ENCODE data around the gene GRIN3B.

Gene GRIN3B

DNA sequence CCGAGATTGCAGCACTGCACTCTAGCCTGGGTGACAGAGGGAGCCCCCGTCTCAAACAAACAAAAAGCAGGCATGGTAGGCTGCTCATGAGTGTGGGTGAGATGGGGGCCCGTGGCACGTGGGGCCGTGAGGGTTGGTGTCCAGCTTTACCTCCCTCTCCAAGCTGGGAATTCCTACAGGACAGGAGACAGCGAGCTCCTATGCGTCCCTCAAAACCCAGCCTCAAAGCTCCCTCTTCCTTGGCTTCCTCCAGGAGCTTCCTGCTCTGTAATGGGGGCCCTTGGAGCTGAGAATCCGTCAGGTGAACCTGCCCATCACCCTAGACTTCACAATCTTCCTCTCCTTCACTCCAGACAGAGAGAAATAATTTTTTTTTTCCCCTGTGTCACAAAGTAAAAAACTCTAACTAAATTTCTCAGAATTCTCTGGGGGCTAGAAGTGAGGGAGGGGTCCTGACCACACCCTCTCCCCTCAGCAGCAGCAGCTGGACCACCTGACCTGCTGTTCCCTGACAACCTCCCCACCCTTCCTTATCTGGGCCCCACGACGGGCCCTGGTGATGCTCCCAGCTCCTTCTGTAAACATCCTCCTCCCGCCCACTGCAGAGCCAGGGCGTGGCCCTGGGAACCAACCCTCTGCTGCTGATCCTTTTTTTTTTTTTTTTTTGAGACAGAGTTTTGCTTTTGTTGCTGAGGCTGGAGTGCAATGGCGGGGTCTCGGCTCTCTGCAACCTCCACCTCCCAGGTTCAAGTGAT is 38.2 kb upstream of the GRIN3B start:
- peaks cover 2% of the 10 kb centered on the region for H3K36me3 Mint-ChIP-seq
- H3K27ac Mint-ChIP-seq = no peak overlapping the region
- peaks cover 2% of the 10 kb centered on the region for H3K4me1 Mint-ChIP-seq (ENCODE audit: low read depth)
- H3K27me3 Mint-ChIP-seq = no peaks in the 10 kb centered on the region
- no peak overlapping the region for H3K4me3 Mint-ChIP-seq
- no peaks in the 10 kb centered on the region for H3K9me3 Mint-ChIP-seq (ENCODE audit: low read depth)

DNA sequence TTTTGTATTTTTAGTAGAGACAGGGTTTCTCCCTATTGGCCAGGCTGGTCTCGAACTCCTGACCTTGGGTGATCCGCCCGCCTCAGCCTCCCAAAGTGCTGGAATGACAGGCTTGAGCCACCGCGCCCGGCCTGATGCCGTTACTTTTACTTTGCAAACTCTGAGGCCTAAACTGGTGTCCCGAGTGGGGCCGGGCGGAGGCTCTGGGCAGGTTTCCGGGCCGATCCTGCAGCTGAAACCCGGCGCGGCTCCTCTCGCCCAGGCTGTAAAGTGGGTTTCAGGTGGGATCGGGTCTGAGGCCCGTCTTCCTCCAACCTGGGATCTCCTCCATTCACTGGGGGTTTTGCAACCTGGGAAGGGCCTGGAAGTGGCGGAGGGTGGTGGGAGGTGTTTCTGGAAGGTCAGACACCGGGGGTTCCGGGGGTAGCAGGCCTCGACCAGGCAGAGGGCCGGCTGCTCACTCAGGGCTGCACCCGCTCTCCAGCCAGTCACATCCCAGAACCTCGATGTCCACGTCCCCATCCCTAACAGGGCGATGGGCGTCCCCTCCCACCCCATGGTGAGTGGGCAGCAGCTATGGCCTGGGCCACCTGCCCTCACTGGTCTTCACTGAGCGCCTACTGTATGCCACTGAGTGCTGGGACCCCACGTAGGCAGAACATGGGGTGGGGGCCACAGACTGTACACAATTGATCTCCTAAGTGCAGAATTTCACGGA is 37.4 kb upstream of the GRIN3B start:
- Mint-ChIP-seq H3K4me3 (no peak overlapping the region), H3K4me1 (ENCODE audit: low read depth) (peaks cover 2% of the 10 kb centered on the region), H3K9me3 (ENCODE audit: low read depth) (no peaks in the 10 kb centered on the region), H3K36me3 (peaks cover 2% of the 10 kb centered on the region), H3K27ac (no peak overlapping the region), H3K27me3 (no peaks in the 10 kb centered on the region)

DNA sequence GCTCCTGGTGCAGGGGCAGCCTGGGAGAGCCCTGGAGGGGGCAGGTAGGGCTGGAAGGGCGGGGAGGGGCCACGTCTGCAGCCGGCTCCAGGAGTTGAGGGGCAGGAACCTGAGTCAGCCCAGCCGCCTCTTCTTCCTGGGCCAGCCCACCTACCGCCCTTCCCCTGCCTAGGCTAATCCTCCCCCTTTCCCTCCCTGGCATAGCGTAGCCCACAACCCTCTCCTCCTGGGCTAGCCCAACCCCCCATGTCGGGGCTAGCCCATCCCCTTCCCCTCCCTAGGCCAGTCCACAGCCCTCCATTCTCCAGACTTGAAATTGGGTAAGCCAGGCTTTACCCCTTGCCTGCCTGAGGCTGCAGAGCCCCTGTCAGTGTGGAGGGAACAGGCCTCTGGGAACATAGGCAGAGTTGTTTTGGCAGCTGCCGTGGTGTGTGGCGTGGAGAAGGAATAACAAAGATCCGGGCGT is 36.7 kb upstream of the GRIN3B start:
- no peaks in the 10 kb centered on the region for H3K27me3 Mint-ChIP-seq
- peaks cover 2% of the 10 kb centered on the region for H3K4me1 Mint-ChIP-seq (ENCODE audit: low read depth)
- peaks cover 2% of the 10 kb centered on the region for H3K36me3 Mint-ChIP-seq
- H3K4me3 Mint-ChIP-seq = no peak overlapping the region
- H3K27ac Mint-ChIP-seq = no peak overlapping the region
- no peaks in the 10 kb centered on the region for H3K9me3 Mint-ChIP-seq (ENCODE audit: low read depth)

DNA sequence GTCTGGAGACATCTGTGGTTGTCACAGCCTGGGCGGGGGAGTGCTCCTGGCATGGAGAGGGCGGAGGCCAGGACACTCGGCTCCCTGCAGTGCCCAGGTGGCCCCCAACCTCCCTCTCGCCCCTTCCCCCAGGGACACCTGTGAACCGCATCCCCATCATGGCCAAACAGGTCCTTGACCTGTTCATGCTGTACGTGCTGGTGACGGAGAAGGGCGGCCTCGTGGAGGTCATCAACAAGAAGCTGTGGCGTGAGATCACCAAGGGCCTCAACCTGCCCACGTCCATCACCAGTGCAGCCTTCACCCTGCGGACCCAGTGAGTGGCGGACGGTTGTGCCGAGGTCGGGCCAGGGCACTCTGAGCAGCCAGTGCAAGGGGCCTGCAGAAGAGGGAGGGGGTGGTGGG is 36.1 kb upstream of the GRIN3B start:
- no peaks in the 10 kb centered on the region for H3K4me1 Mint-ChIP-seq (ENCODE audit: low read depth)
- H3K27me3 Mint-ChIP-seq = no peaks in the 10 kb centered on the region
- no peak overlapping the region for H3K4me3 Mint-ChIP-seq
- peaks cover 2% of the 10 kb centered on the region for H3K36me3 Mint-ChIP-seq
- no peaks in the 10 kb centered on the region for H3K9me3 Mint-ChIP-seq (ENCODE audit: low read depth)
- no peak overlapping the region for H3K27ac Mint-ChIP-seq

DNA sequence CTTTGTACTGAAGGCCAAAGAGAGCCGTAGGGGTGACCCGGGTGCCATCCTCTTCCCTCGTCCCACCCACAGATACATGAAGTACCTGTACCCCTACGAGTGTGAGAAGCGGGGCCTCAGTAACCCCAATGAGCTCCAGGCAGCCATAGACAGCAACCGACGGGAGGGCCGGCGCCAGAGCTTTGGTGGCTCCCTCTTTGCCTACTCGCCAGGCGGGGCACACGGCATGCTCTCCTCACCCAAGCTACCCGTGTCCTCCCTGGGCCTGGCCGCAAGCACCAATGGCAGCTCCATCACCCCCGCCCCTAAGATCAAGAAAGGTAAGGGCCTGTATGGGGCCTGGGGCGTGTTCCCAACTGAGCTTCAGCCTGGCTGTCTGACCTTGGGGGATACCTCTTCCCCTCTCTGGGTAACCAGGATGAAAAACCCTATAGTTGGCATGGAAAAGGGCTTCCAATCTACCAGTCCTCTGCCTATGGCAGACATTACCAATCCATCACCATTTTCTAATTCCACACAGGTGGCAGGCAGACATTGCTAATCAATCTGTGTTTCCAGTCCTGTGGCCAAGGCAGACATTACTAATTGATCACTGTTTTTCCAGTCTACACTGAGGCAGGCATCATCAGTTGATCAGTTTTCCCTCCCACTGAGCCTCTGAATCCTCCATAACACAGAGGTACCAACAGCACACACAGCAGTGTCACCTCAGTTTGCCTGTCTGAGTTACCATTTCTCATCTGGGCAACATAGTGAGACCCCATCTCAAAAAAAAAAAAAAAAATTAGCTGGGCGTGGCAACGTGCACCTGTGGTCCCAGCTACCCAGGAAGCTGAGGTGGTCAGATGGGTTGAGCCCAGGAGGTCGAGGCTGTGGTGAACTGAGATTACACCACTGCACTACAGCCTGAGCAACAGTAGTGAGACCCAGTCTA is 35.2 kb upstream of the GRIN3B start:
- no peaks in the 10 kb centered on the region for H3K4me1 Mint-ChIP-seq (ENCODE audit: low read depth)
- H3K27ac Mint-ChIP-seq = no peak overlapping the region
- H3K36me3 Mint-ChIP-seq = peaks cover 2% of the 10 kb centered on the region
- H3K27me3 Mint-ChIP-seq = no peaks in the 10 kb centered on the region
- no peaks in the 10 kb centered on the region for H3K9me3 Mint-ChIP-seq (ENCODE audit: low read depth)
- no peak overlapping the region for H3K4me3 Mint-ChIP-seq

DNA sequence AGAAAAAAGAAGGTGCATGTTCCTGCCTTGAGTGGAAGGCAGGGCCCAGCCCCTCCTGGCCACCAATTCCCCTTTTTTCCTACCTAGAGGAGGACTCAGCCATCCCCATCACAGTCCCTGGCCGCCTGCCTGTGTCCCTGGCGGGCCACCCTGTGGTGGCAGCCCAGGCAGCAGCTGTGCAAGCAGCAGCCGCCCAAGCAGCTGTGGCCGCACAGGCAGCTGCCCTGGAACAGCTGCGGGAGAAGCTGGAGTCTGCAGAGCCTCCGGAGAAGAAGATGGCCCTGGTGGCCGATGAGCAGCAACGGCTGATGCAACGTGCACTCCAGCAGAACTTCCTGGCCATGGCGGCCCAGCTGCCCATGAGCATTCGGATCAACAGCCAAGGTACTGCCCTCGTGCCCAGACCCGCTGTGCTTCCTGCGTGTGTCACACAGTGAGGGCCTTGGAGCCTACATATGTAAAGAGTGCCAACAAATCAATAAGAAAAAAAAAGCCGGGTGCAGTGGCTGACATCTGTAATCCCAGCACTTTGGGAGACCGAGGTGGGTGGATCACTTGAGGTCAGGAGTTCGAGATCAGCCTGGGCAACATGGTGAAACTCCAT is 33.6 kb upstream of the GRIN3B start:
- H3K4me3 Mint-ChIP-seq = no peak overlapping the region
- peaks cover 7% of the 10 kb centered on the region for H3K36me3 Mint-ChIP-seq
- no peaks in the 10 kb centered on the region for H3K27me3 Mint-ChIP-seq
- no peaks in the 10 kb centered on the region for H3K4me1 Mint-ChIP-seq (ENCODE audit: low read depth)
- peaks cover 5% of the 10 kb centered on the region for H3K9me3 Mint-ChIP-seq (ENCODE audit: low read depth)
- no peak overlapping the region for H3K27ac Mint-ChIP-seq

DNA sequence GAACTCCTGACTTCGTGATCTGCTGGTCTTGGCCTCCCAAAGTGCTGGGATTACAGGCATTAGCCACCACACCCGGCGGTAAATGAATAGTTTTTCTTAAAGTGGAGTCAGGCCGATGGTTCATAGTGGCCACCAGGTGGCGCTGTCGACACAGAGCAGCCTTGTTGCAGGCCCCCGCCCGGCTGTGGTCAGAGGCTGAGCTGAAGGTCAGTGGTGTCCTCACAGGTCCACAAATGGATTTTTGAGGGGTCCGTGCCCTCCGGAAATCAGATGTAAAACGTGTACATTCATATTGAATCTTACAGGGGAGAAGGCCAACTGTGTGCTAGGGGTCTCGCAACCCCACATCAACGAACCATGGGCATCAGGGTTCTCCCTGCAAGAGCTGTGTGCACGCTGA is 29.5 kb upstream of the GRIN3B start:
- Mint-ChIP-seq H3K9me3 (ENCODE audit: low read depth) (peaks cover 5% of the 10 kb centered on the region), H3K4me1 (ENCODE audit: low read depth) (no peaks in the 10 kb centered on the region), H3K27ac (peak overlapping the region; percentile 50)

DNA sequence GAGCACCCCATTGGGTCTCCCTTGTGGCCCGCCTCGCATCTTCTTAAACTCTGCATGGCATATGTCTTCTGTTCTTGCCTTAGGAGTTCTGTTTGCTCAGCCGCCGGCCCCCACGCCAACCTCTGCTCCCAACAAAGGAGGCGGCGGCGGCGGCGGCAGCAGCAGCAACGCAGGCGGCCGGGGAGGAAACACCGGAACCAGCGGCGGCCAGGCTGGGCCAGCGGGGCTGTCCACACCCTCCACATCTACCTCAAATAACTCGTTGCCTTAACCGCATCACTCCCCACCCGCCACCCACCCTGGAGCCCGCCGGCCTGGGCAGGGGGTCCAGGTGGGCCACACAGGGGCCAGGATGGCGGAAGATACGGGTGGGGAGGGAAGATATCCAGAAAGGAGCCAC is 28.4 kb upstream of the GRIN3B start:
- peaks cover 7% of the 10 kb centered on the region for H3K36me3 Mint-ChIP-seq
- H3K4me3 Mint-ChIP-seq = no peak overlapping the region
- H3K9me3 Mint-ChIP-seq (ENCODE audit: low read depth) = peaks cover 5% of the 10 kb centered on the region
- no peak overlapping the region for H3K27ac Mint-ChIP-seq
- no peaks in the 10 kb centered on the region for H3K4me1 Mint-ChIP-seq (ENCODE audit: low read depth)
- H3K27me3 Mint-ChIP-seq = no peaks in the 10 kb centered on the region

More for the DNA sequence above, 29.5 kb upstream of the GRIN3B start:
- H3K27me3 Mint-ChIP-seq = no peaks in the 10 kb centered on the region
- peaks cover 7% of the 10 kb centered on the region for H3K36me3 Mint-ChIP-seq
- no peak overlapping the region for H3K4me3 Mint-ChIP-seq

DNA sequence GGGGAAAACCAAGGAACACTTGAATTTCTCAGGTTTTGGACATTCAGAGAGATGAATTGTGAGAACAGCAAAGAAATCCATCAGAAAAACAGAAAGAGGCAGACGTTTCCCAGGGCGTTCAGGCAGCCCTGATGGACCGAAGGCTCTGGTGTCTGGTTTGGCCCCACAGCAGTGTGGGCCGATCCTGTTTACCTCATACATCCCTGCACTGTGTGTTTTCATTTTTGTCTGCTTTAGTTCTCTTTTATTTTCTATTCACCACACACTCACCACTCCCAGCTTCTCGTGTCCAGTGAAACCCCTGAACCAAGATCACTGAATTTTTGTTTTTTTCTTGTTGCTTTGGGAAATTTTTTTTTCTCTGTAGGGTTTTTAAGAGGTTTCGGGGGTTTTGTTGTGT is 27.9 kb upstream of the GRIN3B start:
- Mint-ChIP-seq H3K4me3 (no peak overlapping the region), H3K27ac (no peak overlapping the region), H3K36me3 (peaks cover 7% of the 10 kb centered on the region), H3K9me3 (ENCODE audit: low read depth) (peaks cover 5% of the 10 kb centered on the region), H3K4me1 (ENCODE audit: low read depth) (no peaks in the 10 kb centered on the region), H3K27me3 (no peaks in the 10 kb centered on the region)

DNA sequence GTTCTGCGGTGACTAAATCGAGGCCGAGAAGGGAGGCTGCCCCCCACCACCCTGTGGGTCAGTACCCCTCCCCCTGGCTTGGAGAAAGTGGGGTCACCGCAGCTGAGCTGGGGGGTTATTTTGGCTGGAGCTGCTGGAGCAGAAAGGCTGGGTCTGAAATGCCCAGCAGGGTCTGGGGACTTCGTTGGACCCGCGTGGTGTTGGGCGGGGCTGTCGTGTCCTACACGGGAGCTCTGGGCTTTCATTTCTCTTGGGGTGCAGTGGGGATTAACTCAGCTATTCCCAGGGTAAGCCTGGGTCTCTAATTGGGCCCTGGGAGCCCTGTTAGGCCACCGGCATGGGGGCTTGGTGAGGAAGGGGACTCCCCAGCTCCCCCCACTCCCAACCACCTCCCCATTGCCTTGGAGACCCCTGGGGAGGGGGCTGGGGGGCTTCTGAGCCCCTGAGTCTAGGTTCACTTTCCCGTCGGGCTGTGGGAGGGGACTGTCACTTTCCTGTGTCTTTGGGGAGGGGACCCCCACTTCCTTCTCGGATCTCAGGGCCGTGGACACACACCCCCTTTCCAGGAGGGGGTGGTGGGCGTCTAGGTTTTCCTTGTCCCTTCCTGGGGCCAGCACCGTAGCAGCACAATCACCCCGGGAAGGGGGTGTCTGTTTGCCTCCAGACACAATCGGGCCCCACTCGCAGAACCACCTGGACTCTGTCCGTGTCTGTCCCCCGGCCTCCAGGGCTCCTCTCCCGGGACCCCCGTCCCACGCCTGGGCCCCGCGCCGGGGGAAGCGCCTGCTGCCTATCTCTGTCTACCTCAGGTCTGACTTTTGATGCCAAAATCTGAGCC is 26.3 kb upstream of the GRIN3B start:
- peaks cover 7% of the 10 kb centered on the region for H3K36me3 Mint-ChIP-seq
- H3K4me3 Mint-ChIP-seq = no peak overlapping the region
- no peaks in the 10 kb centered on the region for H3K27me3 Mint-ChIP-seq
- peaks cover 5% of the 10 kb centered on the region for H3K9me3 Mint-ChIP-seq (ENCODE audit: low read depth)
- H3K27ac Mint-ChIP-seq = no peak overlapping the region
- H3K4me1 Mint-ChIP-seq (ENCODE audit: low read depth) = no peaks in the 10 kb centered on the region

DNA sequence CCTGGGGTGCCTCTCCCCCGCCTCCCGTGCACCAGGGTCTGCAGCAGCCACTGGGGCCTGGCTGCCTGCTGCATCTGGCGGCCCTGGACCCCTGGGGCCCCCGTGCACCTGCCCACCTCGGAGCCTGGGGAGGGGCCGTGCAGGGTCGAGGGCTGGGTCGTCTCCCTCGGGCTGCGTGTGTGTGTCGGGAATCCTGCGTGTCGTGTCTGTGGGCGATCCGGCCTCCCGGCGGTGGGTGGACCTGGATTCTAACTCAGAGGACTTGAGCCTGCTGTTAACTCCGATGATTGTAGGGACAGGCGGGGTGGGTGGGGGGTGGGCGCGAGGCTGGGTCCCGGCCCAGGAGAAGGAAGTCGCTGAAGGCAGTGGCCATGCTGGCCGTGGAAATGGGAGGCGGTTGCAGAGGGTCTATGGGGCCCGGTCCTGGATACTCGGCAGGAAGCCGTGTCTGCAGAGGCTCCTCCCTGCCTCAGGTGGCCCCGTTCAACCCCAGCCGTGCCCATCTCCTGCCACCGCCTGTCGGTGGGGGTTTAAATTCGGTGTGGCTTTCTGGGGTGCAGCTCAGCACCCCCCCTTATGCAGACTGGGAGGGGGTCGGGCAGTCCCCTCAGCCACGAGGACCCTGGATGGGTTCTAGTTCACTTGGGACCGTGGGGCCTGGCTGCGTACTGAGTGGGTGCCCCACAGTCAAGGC is 25.5 kb upstream of the GRIN3B start:
- Mint-ChIP-seq H3K27ac (no peak overlapping the region), H3K4me3 (no peak overlapping the region), H3K27me3 (no peaks in the 10 kb centered on the region), H3K4me1 (ENCODE audit: low read depth) (no peaks in the 10 kb centered on the region), H3K36me3 (peaks cover 7% of the 10 kb centered on the region), H3K9me3 (ENCODE audit: low read depth) (peaks cover 5% of the 10 kb centered on the region)

DNA sequence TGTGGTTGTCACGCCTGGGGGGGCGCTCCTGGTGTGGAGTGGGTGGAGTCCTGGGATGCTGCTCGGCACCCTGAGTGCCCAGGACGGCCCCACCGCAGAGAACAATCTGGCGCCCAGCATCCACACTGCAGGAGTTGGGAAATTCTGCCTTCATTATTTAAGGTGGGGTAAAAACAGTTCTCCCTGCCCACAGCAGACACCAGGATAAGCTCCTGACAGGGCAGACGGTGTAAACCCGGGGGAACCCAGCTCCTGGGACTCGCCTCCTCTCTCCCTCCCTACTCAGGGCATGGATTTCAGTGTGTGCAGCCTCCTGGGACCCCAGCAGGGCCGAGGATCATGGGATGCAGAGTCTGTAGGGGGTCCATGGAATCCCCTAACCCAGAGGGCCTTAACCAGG is 23.7 kb upstream of the GRIN3B start:
- no peaks in the 10 kb centered on the region for H3K27me3 Mint-ChIP-seq
- peaks cover 3% of the 10 kb centered on the region for H3K36me3 Mint-ChIP-seq
- H3K27ac Mint-ChIP-seq = no peak overlapping the region
- H3K4me3 Mint-ChIP-seq = no peak overlapping the region
- no peaks in the 10 kb centered on the region for H3K9me3 Mint-ChIP-seq (ENCODE audit: low read depth)
- no peaks in the 10 kb centered on the region for H3K4me1 Mint-ChIP-seq (ENCODE audit: low read depth)

DNA sequence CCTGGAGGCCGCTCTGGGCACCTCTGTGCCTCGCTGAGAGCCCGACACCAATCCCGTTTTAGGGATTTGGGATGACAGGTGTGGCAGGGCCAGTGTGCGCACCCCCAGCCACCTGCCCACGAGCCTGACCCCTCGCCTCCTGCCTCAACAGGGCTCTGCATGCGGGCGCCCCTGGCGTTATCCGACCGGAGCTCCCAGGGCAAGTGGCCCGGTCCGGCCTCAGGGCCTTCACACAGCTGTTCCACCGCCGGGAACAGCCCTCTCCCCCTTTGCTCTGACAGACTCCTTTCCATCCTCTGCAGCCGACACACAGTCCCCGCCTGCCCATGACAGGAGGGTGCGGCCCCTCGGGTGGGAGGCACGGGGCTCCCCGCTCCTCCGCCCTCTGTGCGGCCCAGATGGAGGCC is 23.2 kb upstream of the GRIN3B start:
- no peaks in the 10 kb centered on the region for H3K4me1 Mint-ChIP-seq (ENCODE audit: low read depth)
- peaks cover 3% of the 10 kb centered on the region for H3K36me3 Mint-ChIP-seq
- no peak overlapping the region for H3K27ac Mint-ChIP-seq
- no peaks in the 10 kb centered on the region for H3K9me3 Mint-ChIP-seq (ENCODE audit: low read depth)
- H3K4me3 Mint-ChIP-seq = no peak overlapping the region
- H3K27me3 Mint-ChIP-seq = no peaks in the 10 kb centered on the region

All from activated naive CD8-positive, alpha-beta T cell (primary cell).